NCI-H187 (cell line): Measurements from ENCODE around the gene KIAA0753.

Experiments
- DNase-seq, 2 experiments: peaks; one replicate each; lab custom pipeline; 2025; lab: John Stamatoyannopoulos, UW

Gene KIAA0753

DNA sequence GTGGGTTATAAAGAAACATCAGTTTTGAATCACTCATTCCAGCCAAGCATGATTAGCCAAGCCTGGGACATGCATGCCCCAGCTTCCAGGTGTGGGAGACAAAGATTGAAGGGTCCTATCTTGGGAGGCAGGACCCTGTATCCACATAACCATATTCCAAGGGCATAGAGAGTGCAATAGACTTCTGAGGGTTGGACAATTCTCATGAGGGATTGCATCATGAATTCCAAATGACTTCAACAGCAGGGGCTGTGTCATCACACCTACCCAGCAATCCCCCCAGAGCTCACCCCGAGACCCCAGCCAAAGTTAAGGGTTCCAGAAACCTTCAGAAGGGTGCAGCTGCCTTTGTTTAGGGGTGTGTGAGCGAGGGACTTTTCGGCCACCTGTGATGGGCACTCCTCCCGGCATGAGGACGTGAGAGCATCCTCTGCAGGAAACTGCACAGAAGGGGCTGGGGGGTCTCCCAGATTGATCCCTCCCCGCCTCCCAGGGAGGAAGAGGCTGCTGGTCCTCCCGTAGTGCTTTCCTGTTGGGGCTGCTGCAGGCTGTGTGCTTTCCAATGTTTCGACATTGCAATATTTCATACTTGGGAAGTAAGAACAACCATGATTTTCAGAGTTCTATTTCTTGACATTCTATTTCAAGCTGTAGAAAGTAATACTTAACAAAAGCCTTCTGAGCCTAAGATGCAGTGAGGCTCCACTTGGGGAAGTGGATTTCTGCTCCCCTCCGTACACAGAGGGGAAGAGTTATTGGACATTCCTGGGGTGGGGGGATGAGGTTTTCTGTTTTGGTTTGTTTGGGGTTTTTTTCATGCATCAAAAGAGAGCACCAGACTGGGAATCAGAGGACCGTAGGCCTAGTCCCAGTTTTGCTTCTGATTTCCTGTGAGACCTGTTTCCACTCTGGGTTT is 70.9 kb downstream of the KIAA0753 start:
- DNase-seq, result no peak

GRCh38 chr17:6568184-6568758 is 72.2 kb downstream of the KIAA0753 start:
- no peak for DNase-seq

- no peak for DNase-seq
These were observed 72.9 kb downstream of the KIAA0753 start for GRCh38 chr17:6567528-6568183.

DNA sequence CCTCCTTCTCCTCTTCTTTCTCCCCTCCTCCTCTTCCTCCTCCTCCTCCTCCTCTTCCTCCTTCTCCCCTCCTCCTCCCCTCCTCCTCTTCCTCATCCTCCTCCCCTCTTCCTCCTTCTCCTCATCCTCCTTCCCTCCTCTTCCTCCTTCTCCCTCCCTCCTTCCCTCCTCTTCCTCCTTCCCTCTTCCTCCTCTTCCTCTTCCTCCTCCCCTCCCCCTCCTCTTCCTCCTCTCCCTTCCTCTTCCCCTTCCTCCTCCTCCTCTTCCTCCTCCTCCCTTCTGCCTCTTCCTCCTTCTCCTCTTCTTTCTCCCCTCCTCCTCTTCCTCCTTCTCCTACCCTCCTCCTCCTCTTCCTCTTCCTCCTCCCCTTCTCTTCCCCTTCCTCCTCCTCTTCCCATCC is 79.1 kb downstream of the KIAA0753 start:
- DNase-seq, result no peak

- no peak for DNase-seq
These were observed 80.0 kb downstream of the KIAA0753 start for GRCh38 chr17:6560496-6560895.

DNA sequence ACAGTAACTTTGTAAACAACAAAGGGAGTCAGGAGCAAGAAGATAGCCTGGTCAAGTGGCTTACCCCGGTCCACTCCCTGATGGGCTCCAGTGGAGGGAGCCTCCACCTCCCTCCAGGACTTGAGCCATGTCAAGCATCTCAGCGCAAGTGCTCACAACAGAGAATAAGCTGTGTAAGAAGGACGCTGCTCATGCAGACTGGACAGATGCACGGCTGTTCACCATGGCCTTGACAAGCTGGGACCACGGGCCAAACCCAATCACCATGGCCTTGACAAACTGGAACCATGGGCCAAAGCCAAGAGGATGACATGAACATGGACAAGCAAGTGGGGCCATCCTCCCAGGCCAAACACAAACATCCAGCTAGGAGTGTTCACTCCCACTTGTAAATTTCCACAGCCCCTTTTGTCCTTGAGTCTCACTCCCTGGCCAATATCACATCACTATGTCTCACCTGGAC is 80.7 kb downstream of the KIAA0753 start:
- no peak for DNase-seq

- DNase-seq, result no peak
These were observed 81.4 kb downstream of the KIAA0753 start for GRCh38 chr17:6558932-6559752.

DNA sequence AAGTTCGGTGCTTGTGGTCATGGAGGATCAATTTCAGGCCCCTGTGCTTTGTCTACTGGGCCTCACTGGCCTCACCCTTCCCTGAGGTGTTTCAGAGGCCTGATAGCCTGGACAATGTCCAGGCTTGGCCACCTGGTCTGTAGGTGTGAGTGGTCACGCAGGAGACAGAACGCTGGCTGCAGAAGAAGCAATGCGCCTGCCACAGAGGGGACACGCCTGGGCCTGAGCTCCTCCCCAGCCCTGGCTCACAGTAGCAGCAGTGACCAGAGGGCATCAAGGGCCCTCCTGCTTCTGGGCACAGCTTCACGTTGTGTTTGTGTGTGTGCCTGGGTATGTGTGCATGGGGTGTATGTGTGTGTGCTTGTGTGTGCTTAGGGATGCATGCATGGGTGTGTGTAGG is 82.2 kb downstream of the KIAA0753 start:
- no peak for DNase-seq

DNA sequence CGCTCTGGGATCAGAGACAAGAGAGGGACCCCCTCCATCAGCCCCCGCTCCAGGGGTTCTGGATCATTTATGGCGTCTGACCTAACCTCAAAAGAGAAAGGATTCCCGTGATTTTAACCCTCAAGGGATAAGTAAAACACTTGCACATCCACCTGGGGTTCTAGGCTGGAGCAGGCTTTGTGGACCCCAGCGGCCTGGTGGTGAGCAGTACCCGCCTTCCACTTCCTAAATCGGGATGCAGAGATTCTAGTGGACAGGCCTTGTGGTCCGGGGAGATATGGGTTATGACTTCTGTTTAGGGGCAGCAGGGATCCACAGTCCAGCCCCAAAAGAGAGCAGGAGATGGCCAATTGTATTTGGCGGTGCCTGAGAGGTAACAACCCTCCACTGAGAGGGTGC is 83.5 kb downstream of the KIAA0753 start:
- DNase-seq, result no peak

DNA sequence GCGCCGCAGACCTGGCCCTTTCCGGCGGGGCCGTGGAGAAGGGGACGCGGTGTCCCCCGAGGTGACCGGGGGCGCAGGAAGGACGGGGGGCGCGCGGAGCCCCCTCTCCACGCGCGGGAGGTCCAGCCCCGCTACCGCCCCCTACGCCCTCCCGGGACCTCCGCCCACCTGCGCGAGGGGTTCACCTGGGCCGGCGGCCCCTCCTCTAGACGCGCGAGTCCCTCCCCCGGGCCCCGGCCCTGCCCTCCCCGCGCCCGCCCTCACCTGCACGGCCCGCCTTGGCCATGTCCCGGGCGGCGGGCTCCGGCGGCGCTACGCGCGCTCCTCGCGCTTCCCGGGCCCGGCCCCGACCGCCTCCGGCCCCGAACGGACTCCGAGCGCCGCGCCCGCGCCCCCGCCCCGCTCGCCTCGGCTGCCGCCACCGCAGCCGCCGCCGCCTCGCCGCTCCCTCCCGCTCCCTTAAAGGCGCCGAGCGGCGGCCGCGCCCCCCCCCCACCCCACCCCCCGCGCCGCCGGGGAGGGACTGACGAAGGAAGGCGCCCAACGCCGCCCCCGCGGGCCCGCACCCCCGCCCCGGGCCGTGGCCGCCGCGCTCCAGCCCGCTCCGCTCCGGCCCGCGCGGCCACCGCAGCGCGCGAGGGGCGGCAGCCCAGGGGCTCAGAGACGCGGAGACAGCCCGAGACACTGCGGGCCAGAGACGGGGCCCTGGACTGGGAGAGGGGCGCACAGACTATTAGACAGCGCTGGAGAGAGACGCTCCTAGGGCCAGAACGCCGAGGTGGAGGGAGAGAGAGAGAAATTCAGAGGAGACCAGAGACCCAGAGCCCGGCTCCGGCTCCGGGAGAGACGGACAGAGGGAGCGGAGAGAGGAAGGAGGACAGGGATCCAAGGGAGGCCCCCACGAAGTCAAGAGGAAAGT is 84.1 kb downstream of the KIAA0753 start, which contains the start of gene PITPNM3:
TSS of gene PITPNM3 (minus strand) at position 435 of the 919 bp plus-strand sequence. CDS start at position 286, 149 bp downstream.
- DNase-seq, result no peak

DNA sequence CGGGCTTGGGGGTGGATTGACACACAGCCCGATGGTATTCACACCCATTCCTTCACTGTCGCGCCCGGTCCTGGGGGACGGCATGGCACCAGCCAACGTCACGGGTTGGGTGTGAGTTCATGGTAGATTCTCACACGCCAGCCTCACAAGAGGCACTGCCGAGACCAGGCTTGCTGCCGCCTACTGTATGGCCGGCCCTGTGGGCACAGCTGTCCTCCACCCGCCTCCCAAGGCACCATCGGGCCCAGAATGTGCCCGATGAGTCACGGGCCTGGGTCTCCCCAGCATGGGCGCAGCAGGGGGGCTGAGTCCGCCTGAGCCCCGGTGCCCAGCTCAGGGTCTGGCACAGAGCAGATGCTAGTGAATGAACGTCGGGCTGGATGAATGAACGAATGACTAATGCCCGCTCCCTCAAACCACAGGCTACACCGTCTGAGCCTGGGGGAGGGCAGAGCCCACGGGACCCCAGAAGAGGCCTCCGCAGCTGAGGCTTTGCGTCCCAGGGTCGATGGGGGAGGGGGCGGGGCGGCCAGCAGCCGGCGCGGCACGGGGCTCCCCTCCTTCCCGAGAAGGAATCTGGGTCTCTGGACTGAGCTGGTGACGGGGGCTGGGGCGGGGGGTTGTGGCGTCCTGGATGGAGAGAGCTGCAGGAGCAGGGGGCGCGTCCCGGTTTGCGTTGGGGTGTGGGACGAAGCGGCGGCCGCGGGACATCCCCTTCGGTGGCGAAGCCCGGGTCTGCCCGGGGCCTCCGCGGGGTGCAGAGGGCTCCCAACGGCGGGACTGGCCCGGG is 85.0 kb downstream of the KIAA0753 start:
- no peak for DNase-seq

GRCh38 chr17:6554871-6555330 is 85.6 kb downstream of the KIAA0753 start:
- DNase-seq, result no peak

- no peak for DNase-seq
These were observed 86.2 kb downstream of the KIAA0753 start for GRCh38 chr17:6554342-6554741.

DNA sequence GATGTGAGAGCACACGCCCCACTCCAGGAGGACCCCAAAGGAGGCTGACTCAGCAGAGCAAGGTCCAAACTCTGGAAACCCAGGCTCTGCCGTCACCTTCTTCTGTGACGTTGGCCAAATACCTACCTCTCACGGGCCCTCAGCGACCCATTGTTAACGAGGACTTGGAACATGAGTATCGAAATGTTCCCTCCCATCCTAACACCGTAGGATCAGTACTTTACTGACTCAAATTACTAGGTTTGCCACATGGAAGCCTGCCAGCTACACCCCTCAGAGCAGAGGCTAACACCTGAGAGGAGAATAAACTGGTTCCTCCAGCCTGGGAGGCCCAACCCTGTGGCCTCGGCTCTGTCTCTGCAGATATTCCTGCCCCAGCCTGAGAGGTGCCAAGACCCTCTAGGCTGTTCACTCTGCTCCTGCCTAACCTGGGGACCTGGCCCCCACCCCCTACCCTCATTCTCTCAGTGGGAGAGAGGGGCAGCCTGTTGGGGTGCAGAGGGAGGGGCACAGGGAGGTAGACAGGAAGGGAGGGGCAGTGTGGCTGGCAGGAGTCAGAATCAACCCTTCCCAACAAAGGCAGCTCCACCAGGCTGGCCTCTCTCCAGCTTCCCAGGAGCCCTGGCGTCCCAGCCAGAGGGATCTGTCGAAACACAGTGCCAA is 88.5 kb downstream of the KIAA0753 start:
- no peak for DNase-seq

DNA sequence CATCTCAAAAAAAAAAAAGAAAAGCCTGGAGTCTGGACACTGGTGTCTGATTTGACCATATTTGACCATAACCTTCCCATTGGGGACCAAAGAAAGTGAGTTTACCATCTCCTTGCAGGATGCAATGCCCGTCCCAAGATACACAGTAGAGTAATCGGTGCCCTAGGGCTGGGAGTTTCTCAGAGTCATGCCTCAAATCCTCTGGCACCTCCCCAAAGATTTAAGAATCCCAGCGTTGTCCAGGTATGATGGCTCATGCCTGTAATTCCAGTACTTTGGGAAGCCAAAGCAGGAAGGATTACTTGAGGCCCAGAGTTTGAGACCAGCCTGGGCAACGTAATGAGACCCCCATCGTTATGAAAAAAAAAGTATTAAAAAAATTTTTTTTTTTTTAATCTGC is 89.2 kb downstream of the KIAA0753 start:
- DNase-seq, result no peak

DNA sequence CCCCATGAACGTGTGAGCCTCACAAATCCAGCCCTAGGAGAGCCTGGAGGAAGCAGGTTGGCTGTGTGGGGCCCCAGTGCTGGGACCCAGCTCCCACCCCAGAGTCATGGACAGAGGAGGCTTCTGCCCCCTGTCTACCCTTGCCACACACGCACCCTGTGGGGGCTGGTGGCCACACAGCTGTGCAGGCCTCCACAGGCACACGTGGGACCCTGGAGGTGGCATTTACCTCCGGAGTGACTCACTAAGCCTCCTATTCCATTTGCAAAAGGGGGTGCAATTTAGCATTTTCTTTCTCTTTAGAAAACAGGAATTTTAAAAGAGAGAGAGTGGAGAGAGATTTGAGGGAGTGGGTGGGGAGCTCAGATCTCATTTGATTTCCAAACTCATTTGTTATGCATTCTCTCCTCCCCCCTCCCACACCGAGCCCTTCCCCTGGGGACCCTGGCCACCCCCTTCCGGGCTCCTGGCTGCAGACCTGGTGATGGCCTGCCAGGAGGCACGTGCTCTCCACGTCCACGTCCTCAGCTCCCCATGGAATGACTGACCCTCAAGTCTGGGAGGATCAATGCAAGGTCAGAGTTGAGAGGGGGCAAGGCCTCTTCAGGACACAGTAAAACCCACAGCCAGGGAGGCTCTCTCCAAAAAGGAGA is 91.0 kb downstream of the KIAA0753 start:
- DNase-seq, result no peak

DNA sequence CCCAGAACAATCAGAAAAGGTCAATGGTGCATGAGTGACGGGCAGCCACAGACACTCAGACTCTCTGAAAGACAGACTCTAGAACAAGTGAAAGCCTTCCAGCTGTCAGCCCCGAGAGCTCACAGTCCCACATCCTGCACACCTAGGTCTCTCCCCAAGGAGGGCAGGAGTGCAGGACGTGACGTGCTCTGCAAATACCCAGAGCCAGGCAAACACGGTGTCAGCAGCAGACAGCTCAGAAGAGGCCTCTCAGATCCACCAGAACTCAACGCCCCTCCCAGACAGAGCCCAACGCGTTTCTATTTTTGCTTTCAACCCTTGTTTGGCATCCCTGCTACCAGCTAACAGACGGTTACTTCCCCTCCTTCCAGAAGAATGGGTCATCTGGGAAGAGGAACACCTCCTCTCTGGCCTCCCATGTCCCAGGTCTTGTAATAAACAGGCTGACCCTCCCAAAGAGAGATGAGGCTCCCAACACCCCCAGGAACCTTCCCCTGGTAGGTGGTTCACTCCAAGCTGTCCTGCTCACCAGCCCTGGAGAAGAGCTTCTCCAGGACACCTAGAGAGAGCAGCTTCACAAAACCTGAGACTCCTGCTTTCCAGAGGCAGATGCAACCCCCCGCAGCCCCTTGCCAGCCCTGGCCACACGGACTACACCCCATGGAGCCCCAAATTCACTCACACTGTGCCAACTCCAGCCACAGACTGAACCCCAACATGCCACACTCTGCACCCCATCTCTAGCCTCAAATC is 91.8 kb downstream of the KIAA0753 start:
- DNase-seq, result no peak

DNA sequence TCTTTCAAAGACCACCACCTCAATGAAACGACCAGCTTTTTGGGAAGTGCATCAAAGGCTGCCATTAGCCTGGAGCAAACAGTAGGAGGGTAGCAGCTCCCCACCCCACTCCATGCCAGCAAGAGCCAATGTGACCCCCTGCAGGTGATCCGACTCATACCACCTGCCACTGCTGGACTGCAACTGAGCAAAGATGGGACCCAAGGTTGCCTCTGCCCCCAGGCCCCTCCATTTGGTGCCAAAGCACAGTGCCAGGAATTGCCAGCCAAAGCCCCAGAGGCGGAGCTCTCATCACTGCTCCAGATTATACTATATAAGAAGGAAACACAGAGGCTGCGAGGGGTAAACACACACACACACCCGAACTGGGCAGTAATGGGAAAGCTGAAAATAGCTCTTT is 92.5 kb downstream of the KIAA0753 start:
- DNase-seq, result no peak
